ENCODE measurements around the gene C3orf20. TPM values are rescaled to one million over a fixed set of nuclear protein-coding genes. Genes with fewer than 3 reads are reported as not detected.

C3orf20 gene
- total RNA-seq, 1 donor, result not detected

DNA sequence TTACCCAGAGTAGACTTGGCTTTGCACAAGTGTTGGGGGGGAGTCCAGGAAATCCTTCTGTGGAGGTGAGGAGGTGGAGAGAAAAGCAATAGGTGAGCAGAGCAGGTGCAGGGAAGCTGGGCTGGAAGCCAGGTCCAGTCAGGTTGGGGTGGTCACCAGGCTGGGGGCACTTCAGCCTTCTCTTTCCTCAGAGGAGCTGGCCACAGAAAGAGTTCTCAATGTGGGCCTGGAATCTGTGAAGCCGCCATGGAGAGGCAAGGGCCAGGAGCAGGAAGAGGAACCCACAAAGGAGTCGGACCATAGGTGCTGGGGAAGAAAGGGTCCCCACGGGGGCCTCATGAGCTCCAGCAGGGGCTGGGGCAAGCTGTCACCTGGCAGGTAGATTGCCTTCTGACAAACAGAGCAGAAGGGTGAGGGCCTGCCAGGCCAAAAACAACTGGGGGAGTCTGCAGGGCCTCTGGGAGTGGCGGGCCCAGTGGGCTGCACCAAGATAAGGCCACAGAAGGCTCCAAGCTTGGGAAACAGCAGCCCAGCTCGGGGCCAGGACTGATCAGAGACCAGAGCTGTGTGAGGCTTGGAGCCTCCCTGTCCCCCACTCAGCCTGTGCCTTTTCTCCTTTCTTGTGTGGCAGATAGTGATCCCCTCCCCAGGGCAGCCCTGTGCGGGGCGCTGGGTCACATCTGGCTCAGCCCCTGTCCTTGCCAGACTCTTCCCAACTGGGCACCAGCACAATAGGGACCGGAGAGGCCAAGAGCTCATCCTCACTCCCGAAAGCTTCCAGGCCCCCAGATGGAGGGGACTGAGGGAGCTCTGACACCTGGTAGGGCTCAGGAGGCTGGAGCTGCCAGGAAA, 90.9 kb downstream of the C3orf20 start:
- TF ChIP-seq, protein P1, sequence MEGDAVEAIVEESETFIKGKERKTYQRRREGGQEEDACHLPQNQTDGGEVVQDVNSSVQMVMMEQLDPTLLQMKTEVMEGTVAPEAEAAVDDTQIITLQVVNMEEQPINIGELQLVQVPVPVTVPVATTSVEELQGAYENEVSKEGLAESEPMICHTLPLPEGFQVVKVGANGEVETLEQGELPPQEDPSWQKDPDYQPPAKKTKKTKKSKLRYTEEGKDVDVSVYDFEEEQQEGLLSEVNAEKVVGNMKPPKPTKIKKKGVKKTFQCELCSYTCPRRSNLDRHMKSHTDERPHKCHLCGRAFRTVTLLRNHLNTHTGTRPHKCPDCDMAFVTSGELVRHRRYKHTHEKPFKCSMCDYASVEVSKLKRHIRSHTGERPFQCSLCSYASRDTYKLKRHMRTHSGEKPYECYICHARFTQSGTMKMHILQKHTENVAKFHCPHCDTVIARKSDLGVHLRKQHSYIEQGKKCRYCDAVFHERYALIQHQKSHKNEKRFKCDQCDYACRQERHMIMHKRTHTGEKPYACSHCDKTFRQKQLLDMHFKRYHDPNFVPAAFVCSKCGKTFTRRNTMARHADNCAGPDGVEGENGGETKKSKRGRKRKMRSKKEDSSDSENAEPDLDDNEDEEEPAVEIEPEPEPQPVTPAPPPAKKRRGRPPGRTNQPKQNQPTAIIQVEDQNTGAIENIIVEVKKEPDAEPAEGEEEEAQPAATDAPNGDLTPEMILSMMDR (IDR thresholded peaks at IDR 0.05; ENCODE audit: insufficient read depth, low read depth, low read length), result no peak
- no peak for DNase-seq (ENCODE audit: low read depth)
- H3K4me3 ChIP-seq (ENCODE audit: low read depth, low read length), result no peak overlapping the region

DNA sequence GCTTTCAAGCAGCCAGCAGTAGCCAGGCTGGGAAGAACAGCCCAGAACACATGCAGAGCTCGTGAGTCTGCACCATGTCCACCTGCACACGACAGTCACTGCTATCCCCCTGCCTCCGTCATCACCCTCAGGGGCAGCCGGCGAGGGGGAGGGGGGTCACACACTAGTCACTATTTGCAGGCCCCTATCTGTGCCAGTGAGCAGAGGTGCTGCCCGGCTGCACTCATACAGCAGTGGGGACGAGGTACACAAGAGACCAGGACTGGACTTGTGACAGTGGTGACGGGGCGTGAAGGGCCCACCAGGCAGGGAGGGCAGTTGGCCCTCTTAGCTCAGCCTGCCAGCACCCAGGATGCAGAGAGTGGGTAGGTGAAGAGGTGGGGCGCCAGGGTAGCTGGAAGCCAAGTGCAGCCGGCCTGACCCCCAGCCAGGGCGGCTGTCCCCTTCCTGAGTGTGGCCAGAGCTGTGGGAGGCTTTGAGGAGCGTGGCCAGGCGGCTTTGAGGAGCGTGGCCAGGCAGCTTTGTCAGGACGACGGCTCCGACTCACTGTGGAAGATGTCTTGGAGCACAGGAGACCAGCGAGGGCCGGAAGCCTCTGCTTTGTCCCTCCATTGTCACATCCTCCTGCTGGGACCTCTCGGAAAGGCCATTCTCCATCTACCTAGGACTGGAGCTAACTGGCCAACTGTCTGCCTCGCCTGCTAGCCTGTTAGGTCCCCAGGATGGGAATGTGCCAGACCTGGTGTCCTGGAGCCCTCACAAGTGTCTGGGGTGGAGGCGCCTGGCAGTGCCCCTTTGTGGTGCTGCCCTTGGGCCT, 91.7 kb downstream of the C3orf20 start:
- no peak overlapping the region for H3K4me3 ChIP-seq (ENCODE audit: low read depth, low read length)
- TF ChIP-seq, protein P1 (IDR thresholded peaks at IDR 0.05; ENCODE audit: insufficient read depth, low read depth, low read length), result no peak
- DNase-seq (ENCODE audit: low read depth), result no peak

DNA sequence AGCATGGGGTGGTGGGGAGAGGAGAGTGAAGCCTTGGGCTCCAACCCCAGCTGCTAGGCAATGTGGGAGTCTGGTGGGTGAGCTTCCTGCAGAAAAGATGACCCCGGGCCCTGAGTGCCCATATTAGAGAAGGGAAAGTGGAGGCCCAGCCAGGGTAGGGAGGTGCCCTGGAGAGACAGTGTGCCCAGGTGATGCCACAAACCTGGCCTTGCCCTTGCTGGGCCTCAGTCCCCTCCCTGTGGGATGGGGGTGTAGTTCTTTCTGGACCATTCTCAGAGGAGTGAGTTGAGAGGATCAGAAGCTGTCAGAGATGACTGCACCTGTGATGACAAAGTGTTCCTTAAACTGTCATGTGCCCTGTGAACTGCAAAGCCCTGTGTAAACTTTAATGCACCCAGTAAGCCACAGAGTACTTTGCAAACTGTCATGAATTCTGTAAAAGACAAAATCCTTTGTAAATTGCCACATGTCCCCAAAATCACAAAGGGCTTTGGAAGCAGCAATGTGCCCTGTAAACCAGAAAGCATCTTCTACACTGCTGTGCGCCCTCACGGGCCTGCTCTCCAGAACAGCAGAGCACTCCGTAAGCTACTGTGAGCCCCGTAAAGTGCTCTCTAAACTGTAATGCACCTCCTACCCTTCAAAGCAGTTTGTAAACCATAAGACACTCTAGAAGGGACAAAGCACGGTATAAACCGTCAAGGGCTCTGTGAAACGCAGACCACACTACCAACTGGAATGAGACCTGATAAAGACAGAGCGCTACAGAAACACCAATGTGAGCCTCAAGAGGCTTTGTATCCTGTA, 92.5 kb downstream of the C3orf20 start:
- no peak for DNase-seq (ENCODE audit: low read depth)
- no peak overlapping the region for H3K4me3 ChIP-seq (ENCODE audit: low read depth, low read length)
- TF ChIP-seq, protein P1 (IDR thresholded peaks at IDR 0.05; ENCODE audit: insufficient read depth, low read depth, low read length), result no peak

DNA sequence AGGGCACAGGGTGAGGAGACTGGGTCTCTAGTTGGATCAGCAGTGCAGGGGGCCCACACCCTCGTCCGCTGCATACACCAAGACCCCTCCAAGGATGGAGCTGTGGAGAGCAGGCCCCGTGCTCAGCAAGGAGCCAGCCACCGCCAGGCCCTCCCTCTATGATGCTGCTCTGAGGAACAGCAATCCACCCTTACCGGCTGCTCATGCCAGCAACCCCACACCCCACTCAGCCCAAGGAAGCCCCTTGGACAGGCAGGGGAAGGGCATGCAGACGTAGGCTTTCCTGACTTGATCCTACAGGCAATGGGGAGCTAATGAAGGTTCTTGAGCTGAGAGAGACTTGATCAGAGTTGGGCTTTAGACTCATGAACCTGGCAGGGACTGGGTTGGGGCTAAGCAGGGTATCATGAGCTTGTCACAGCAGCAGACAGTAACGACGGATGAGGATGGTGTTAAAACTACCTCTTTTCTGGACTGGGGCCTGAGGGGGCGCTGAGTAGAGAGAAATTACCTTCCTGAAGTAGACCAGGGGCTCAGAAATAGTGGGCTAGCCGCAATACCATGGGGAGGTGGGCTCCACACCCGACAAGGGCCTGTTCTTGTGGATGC, 93.3 kb downstream of the C3orf20 start:
- TF ChIP-seq, protein P1 (IDR thresholded peaks at IDR 0.05; ENCODE audit: insufficient read depth, low read depth, low read length), result no peak
- H3K4me3 ChIP-seq (ENCODE audit: low read depth, low read length), result no peak overlapping the region
- no peak for DNase-seq (ENCODE audit: low read depth)

DNA sequence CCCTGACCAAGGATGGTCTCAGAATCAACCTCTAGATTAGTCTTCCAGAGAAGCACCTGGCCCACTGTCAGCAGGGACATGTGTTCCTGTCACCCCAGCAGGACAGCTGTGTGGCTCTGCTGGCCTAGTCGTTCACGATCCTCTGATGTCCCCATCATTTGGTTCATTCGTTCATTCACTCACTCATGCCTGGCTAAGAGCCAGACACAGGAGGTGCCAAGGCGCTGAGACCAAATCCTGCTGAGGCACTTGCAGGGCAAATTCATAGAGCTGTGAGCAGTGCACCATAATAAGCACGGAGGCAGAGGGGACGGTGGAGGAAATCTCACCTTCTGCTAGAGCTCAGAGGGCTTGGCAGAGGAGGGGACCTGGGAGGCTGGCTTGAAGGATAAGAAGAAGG, 93.9 kb downstream of the C3orf20 start:
- DNase-seq (ENCODE audit: low read depth), result no peak
- H3K4me3 ChIP-seq (ENCODE audit: low read depth, low read length), result no peak overlapping the region
- TF ChIP-seq, protein P1 (IDR thresholded peaks at IDR 0.05; ENCODE audit: insufficient read depth, low read depth, low read length), result no peak

All from fibroblast of villous mesenchyme (primary cell).